NCI-H446 (cell line): ENCODE measurements around the gene CDK6.

Experiments
- DNase-seq, 2 experiments: peaks; one replicate each; lab custom pipeline; 2025; lab: John Stamatoyannopoulos, UW

CDK6 gene

DNA sequence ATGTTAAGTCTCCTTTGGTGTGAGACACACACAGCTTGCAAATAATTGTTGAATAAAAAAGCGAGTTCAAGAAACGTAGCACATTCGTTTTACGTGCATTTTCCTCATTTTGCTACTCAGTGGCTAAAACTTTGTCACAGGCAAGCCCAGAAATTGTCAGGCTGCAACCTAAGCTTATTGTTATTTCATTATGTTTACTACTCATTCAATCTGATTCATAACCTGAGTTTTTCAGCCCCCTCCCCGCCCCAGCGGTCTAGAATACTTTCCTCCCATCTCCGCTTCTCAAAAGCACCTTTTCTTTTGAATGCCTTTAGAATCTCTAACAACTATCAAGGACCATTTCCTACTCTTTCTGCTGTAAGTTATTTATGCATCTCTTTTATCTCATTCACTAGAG lies 247.3 kb downstream of the CDK6 start:
- DNase-seq = no peak

DNA sequence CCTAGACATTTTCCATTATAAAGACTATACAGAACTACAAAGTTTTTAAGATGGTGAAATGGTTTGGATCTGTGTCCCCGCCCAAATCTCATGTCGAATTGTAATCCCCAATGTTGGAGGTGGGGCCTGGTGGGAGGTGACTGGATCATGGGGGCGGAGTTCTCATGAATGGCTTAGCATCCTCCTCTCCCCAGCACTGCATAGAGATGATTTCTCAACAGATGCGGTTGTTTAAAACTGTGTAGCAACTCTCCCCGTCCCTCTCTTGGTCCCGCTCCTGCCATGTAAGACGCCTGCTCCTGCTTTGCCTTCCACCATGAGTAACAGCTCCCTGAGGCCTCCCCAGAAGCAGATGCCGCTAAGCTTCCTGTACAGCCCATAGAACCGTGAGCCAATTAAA lies 247.8 kb downstream of the CDK6 start:
- no peak for DNase-seq

DNA sequence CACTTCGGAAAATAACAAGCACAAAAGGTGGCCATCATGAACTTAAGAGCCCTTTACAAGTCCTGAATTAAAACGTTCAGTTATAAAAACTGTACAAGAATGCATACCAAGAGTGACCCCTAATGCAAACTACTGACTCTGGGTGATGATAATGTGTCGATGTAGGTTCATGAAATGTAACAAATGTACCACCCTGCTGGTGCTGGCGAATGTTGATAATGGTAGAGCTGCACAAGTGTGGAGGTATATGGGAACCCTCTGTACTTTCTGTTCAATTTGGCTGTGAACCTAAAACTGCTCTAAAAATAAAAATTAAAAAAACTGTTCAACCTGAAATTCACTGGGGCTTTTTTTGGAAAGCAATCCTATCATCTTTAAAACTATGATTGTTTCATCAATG lies 249.5 kb downstream of the CDK6 start:
- no peak for DNase-seq

DNA sequence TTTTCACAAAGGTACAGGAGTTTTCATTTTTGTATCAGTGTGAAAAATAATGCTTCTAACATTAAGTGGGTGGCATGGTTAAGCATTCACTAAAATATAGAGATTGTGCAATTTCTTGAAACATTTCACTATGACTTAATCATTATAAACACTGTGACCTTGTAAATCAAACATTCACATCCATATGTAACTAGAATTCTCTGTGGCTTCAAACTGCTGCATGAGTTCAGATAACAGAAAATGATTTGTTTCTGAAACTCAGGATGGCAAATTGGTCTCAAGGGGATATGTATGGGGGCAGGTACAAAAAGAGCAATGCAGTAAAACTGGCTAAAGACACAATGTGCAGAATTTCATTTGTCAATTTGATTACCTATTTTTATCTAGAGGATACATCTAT lies 250.0 kb downstream of the CDK6 start:
- DNase-seq = no peak

DNA sequence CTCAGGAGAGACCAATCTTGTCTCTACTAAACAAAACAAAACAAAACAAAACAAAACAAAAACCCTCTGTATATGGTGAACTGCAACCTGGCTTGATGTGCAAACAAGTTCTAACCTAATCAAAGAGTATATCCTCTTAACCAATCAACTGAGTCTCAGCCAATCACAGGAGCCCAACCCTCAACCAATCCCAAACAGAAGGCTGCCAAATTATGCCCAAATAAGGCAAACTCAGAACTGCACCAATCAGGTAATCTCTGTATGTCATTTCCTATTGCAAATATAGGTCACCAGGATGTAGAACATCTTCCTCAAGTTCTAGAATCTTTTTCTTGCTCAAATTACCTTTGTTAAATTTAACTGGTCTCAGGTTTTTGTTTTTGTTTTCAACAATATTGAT lies 251.4 kb downstream of the CDK6 start:
- no peak for DNase-seq

DNA sequence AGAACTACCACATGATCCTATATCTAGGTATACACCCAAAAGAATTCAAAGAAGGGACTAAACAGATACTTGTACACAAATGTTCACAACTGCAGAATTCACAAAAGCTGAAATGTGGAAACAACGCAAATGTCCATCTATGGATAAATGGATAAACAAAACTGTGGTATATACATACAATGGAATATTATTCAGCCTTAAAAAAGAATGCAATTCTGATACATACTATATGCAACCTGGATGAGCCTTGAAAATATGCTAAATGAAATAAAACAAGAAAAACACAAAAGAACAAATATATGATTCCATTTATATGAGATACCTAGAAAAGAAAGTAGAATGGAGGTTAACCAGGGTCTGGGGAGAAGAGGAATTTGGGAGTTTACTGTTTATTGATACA lies 253.4 kb downstream of the CDK6 start:
- DNase-seq = no peak

DNA sequence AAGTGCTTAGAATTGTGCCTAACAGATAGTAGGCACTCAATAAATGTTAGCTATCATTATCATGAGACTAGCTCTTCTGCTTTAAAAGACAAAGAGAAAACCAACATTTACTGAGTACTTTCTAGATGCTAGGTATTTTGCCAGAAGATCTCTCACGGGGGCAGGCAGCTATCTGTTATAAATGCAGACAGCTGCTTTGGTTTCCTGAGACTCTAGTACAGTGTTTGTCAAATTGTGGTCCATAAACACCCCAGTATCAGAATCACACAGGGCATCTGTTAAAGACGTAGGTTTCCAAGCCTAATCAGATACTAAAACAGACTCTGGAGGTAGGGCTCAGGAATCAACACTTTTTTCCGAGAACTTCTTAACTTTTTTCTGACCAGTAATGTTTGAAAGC lies 260.1 kb downstream of the CDK6 start:
- no peak for DNase-seq

DNA sequence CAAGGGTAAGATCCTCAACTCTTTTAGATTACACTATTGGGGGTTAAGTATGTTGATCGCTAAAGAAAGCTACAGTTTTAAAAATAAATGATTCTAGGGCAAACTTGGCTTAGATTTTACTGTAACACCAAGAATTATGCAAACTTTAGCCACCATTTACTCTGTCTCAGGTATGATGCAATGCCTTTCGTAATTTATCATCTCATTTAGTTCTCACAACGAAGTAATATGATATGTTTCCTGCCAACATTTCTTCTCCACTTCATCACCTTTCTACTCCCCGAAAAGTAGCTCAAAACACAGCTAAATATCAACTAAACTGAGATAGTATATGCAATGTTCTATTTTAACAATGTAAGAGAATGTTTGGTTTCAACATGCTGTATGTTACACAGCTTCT lies 267.2 kb downstream of the CDK6 start:
- no peak for DNase-seq

DNA sequence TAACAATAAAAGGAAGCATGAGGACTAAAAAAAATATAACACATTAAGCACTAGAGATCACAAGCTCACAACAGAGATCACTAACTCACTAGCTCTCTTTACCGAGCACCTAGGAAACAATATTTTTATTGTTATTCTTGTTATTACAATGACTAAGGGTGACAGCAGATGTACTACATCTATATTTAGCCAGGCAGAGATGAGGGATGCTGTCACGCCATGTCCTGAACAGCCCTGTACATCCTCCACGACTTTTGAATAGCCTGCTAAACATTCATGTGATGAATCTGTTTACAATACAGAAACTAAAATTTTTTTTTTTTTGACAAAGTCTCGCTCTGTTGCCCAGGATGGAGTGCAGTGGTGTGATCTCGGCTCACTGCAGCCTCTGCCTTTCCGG lies 268.9 kb downstream of the CDK6 start:
- DNase-seq = no peak

DNA sequence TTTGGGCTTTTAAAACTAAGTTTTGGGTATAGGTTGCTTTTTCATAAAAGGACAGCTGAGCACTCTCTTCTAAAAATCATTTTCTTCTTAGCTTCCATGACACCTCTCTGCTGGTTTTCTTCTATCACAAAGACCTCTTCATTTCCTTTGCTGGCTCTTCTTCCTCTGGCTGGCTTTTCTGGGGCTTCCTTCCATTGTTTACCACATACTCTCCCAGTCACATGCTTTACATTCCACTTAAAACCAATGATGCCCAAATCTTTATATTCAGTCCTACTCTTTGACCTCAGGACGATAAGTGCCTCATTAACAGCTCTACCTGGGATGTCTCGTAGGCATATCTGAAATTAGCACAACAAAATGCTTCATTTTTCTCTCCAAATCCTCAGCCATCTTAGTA lies 273.0 kb downstream of the CDK6 start:
- no peak for DNase-seq

DNA sequence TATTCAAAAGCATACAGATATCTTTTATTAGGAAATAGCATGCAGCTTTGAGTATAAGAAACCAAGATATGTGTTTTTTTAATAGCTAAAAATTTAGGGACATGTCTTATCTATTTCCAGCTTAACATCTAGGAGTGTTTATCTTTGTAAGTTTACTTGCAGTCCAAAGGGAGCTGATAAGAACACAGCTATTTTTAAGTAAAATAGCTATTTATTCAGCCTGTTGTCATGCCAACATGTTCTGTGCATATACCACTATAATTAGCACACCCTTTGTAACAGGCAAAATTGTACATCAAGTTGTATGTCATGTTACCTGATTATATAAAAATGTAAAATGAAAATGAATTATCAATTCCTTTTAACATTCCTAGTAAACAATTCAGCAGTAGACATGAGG lies 275.8 kb downstream of the CDK6 start:
- DNase-seq = no peak

DNA sequence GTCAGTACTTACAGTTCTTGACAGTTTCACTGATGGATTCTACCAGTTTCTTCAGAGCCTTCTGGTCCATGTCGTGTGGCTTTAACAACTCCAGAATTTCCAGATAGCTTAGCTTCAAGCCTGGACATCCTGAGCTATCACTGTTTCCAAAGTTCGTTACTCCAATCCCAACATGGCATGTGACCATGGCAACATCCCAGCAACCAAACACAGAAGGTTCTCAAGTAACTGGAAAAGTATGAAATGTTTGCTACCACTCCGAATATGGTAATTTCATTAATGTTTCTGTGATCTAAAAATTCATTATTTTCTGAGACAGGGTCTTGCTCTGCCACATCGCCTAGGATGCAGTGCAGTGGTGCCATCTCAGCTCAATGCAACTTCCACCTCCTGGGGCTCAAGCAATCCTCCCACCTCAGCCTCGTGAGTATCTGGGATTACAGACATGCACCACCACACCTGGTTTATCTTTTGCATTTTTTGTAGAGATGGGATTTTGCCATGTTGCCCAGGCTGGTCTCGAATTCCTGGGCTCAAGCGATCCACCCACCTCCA lies 278.5 kb downstream of the CDK6 start:
- no peak for DNase-seq

DNA sequence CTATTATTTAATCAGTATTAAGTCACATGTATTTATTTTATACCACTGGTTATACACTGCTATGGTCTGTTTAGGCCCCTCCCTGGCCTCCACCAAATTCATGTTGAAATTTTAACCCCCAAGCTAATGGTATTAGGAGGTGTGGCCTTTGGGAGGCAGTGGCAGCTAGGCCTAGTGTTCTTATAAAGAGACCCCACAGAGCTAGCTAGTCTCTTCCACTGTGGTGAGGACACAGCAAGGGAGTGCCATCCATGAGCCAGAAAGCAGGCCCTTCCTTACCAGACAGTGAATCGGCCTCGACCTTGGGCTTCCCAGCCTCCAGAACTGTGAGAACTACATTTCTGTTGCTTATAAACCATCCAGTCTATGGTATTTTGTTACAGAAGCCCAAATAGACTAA lies 279.1 kb downstream of the CDK6 start:
- DNase-seq = no peak
